Raji (cell line): Measurements from ENCODE around the gene OPHN1.

ENCODE experiments used
- POLR2A ChIP-seq: IDR thresholded peaks from 2 replicates; pipeline ENCODE4 v1.6.1; 2011; ENCODE audit warnings: low read depth, low read length, control low read depth; ENCODE audit not compliant: insufficient read depth

The OPHN1 gene

GRCh38 chrX:68043713-68044438 lies 389.4 kb downstream of the OPHN1 start:
- no peak for TF ChIP-seq POLR2A

- TF ChIP-seq POLR2A = no peak
Observed at GRCh38 chrX:68041110-68041509, 392.2 kb downstream of the OPHN1 start.

GRCh38 chrX:68018248-68019203 lies 414.8 kb downstream of the OPHN1 start:
- TF ChIP-seq POLR2A = no peak

GRCh38 chrX:67998540-67998939 lies 434.8 kb downstream of the OPHN1 start:
- no peak for TF ChIP-seq POLR2A
